H1 (cell line): Measurements from ENCODE around the gene IRF5. TPM values are rescaled to one million over a fixed set of nuclear protein-coding genes. Genes with fewer than 3 reads are reported as not detected.

Experiments used
- CTCF ChIA-PET: fragments of 300-600 bp; sonication (Branson Sonifier 250); formaldehyde crosslinking; loops from one replicate; lab custom pipeline; 2021; ENCODE audit not compliant: partially characterized antibody; lab: Charles Lee
- POLR2A ChIA-PET: fragments of 300-600 bp; sonication (Branson Sonifier 250); formaldehyde crosslinking; loops from one replicate; lab custom pipeline; 2021; ENCODE audit warnings: inconsistent platforms; ENCODE audit not compliant: partially characterized antibody; lab: Charles Lee
- DNase-seq, 2 experiments: peaks; one replicate each; pipeline versions ENCODE4 v3.0.0 to v3.0.0-alpha.2; 2010 to 2022; ENCODE audit warnings: low spot score in 2 of 2, low read depth in 1 of 2, mixed read lengths in 1 of 2
- FAIRE-seq: peaks from 2 replicates; lab custom pipeline; 2011; peaks lifted over from hg19 to GRCh38; lab: Jason Lieb, UNC
- H2AFZ ChIP-seq: 2 replicates; pipeline ENCODE4 v1.8.1; 2012; ENCODE audit warnings: low read length, inconsistent platforms
- H2AK5ac ChIP-seq: 2 replicates; pipeline ENCODE4 v1.6.1; 2013; ENCODE audit warnings: low read depth, low read length
- H2BK120ac ChIP-seq: replicated peaks from 2 replicates; pipeline ENCODE3; 2013; ENCODE audit warnings: low read depth, low read length, inconsistent platforms
- H2BK12ac ChIP-seq: 2 replicates; pipeline ENCODE4 v1.6.1; 2013; ENCODE audit warnings: low read depth, low read length
- H2BK15ac ChIP-seq: 2 replicates; pipeline ENCODE4 v1.6.1; 2013; ENCODE audit warnings: low read length
- H2BK20ac ChIP-seq: 2 replicates; pipeline ENCODE4 v1.6.1; 2013; ENCODE audit warnings: low read length
- H2BK5ac ChIP-seq: 2 replicates; pipeline ENCODE4 v1.6.1; 2013; ENCODE audit warnings: low read depth, low read length
- H3K14ac ChIP-seq: 2 replicates; pipeline ENCODE4 v1.6.1; 2013; ENCODE audit warnings: inconsistent platforms; ENCODE audit not compliant: insufficient read length
- H3K18ac ChIP-seq: 2 replicates; pipeline ENCODE4 v1.6.1; 2013; ENCODE audit warnings: low read length; ENCODE audit errors: extremely low read depth
- H3K23ac ChIP-seq: 2 replicates; pipeline ENCODE4 v1.6.1; 2013; ENCODE audit warnings: inconsistent platforms; ENCODE audit not compliant: insufficient read length
- H3K23me2 ChIP-seq: 2 replicates; pipeline ENCODE4 v1.6.1; 2013; ENCODE audit warnings: low read depth, low read length
- H3K27ac ChIP-seq: 2 replicates; pipeline ENCODE4 v1.6.1; 2011; ENCODE audit warnings: low read depth, low read length, inconsistent platforms
- H3K27me3 ChIP-seq, 4 experiments: replicated peaks in 1 of 4; 1 replicate in 1 of 4; 2 replicates in 3 of 4; pipeline versions ENCODE4 v1.6.1 to v1.8.1; 2011 to 2013; ENCODE audit warnings: low read length in 3 of 4, mild to moderate bottlenecking in 3 of 4, inconsistent platforms in 2 of 4, mixed read lengths in 2 of 4, moderate library complexity in 1 of 4; ENCODE audit not compliant: control insufficient read depth in 3 of 4, insufficient read depth in 3 of 4; ENCODE audit errors: extremely low read depth in 1 of 4
- H3K36me3 ChIP-seq, 4 experiments: 2 replicates each; pipeline versions ENCODE4 v1.6.1 to v1.8.1; 2011 to 2013; ENCODE audit warnings: mild to moderate bottlenecking in 4 of 4, low read length in 3 of 4, moderate library complexity in 2 of 4, control low read depth in 1 of 4, inconsistent platforms in 1 of 4; ENCODE audit not compliant: insufficient read depth in 4 of 4, control insufficient read depth in 2 of 4
- H3K4ac ChIP-seq: replicated peaks from 2 replicates; pipeline ENCODE3; 2013; ENCODE audit warnings: low read length, low read depth, mixed read lengths, inconsistent platforms; ENCODE audit not compliant: insufficient read length
- H3K4me1 ChIP-seq, 4 experiments: replicated peaks in 1 of 4; 1 replicate in 1 of 4; 2 replicates in 3 of 4; pipeline versions ENCODE4 v1.6.1 to v1.8.1; 2011 to 2013; ENCODE audit warnings: low read length in 3 of 4, inconsistent platforms in 2 of 4, mixed read lengths in 1 of 4; ENCODE audit not compliant: insufficient read depth in 4 of 4, control insufficient read depth in 3 of 4
- H3K4me2 ChIP-seq, 2 experiments: 2 replicates each; pipeline versions ENCODE4 v1.6.1 to v1.8.1; 2011 to 2013; ENCODE audit warnings: low read depth in 2 of 2, low read length in 2 of 2, control low read depth in 1 of 2, inconsistent platforms in 1 of 2, mild to moderate bottlenecking in 1 of 2; ENCODE audit not compliant: insufficient read depth in 1 of 2
- H3K4me3 ChIP-seq, 4 experiments: fragments of 200-600, 300-600 bp in 1 of 4; sonication (generic), shearing (Covaris generic), sonication (Bioruptor Twin) in 1 of 4; 2 replicates each; pipeline versions ENCODE4 v1.5.1 to v1.8.1; 2011 to 2016; ENCODE audit warnings: low read length in 4 of 4, low read depth in 3 of 4, control low read depth in 2 of 4, inconsistent platforms in 2 of 4, mild to moderate bottlenecking in 2 of 4, mixed read lengths in 1 of 4, moderate library complexity in 1 of 4; ENCODE audit not compliant: insufficient read depth in 2 of 4; ENCODE audit errors: extremely low read depth in 1 of 4
- H3K56ac ChIP-seq: replicated peaks from 2 replicates; pipeline ENCODE3; 2013; ENCODE audit warnings: low read depth, mild to moderate bottlenecking, mixed read lengths, low read length, inconsistent platforms; ENCODE audit not compliant: insufficient read length
- H3K79me1 ChIP-seq: 2 replicates; pipeline ENCODE4 v1.6.1; 2013; ENCODE audit warnings: low read depth, low read length, control low read depth
- H3K79me2 ChIP-seq, 2 experiments: 2 replicates each; pipeline versions ENCODE4 v1.6.1 to v1.8.1; 2012 to 2013; ENCODE audit warnings: low read length in 2 of 2, mild to moderate bottlenecking in 2 of 2, inconsistent platforms in 1 of 2; ENCODE audit not compliant: insufficient read depth in 2 of 2, control insufficient read depth in 1 of 2
- H3K9ac ChIP-seq, 4 experiments: replicated peaks in 1 of 4; 1 replicate in 1 of 4; 2 replicates in 3 of 4; pipeline versions ENCODE4 v1.6.1 to v1.8.1; 2011 to 2013; ENCODE audit warnings: low read depth in 3 of 4, low read length in 3 of 4, control low read depth in 2 of 4, mild to moderate bottlenecking in 2 of 4, moderate library complexity in 2 of 4, inconsistent platforms in 1 of 4; ENCODE audit errors: extremely low read depth in 1 of 4
- H3K9me3 ChIP-seq, 2 experiments: 2 replicates each; pipeline versions ENCODE4 v1.6.1 to v1.8.1; 2012 to 2013; ENCODE audit warnings: mild to moderate bottlenecking in 2 of 2, moderate library complexity in 2 of 2, control low read depth in 1 of 2, inconsistent platforms in 1 of 2, low read depth in 1 of 2, low read length in 1 of 2, mixed read lengths in 1 of 2; ENCODE audit not compliant: insufficient read depth in 2 of 2
- H4K20me1 ChIP-seq, 2 experiments: replicated peaks in 1 of 2; 2 replicates each; pipeline versions ENCODE3 to v1.8.1; 2011 to 2013; ENCODE audit warnings: inconsistent platforms in 2 of 2, low read length in 2 of 2, mild to moderate bottlenecking in 1 of 2; ENCODE audit not compliant: insufficient read depth in 2 of 2, control insufficient read depth in 1 of 2
- H4K5ac ChIP-seq: 2 replicates; pipeline ENCODE4 v1.6.1; 2013; ENCODE audit warnings: low read length, low read depth, mixed read lengths, inconsistent platforms; ENCODE audit not compliant: insufficient read length
- H4K8ac ChIP-seq: 2 replicates; pipeline ENCODE4 v1.8.0; 2013; ENCODE audit warnings: mild to moderate bottlenecking, moderate library complexity, low read length, inconsistent platforms; ENCODE audit not compliant: insufficient read depth; ENCODE audit errors: extremely low read depth
- H4K91ac ChIP-seq: replicated peaks from 2 replicates; pipeline ENCODE3; 2013; ENCODE audit warnings: low read length, mixed read lengths, inconsistent platforms; ENCODE audit not compliant: insufficient read length
- BCL11A ChIP-seq, 2 experiments: IDR thresholded peaks; one replicate each; pipeline ENCODE4 v1.6.1; 2011; ENCODE audit warnings: low read depth in 2 of 2, low read length in 2 of 2, mild to moderate bottlenecking in 2 of 2
- CEBPB ChIP-seq: IDR thresholded peaks from 2 replicates; pipeline ENCODE4 v1.6.1; 2012; ENCODE audit warnings: low read depth, low read length
- CREB1 ChIP-seq: IDR thresholded peaks from 2 replicates; pipeline ENCODE4 v1.6.1; 2012; ENCODE audit warnings: inconsistent platforms
- HDAC2 ChIP-seq, 2 experiments: fragments of 300-600 bp in 1 of 2; sonication (generic) in 1 of 2; IDR thresholded peaks; 2 replicates each; pipeline ENCODE4 v1.6.1; 2011 to 2012; ENCODE audit warnings: low read depth in 2 of 2, low read length in 2 of 2, mild to moderate bottlenecking in 2 of 2, moderate library complexity in 2 of 2, borderline replicate concordance in 1 of 2, inconsistent platforms in 1 of 2
- HDAC6 ChIP-seq: IDR thresholded peaks from one replicate; pipeline ENCODE4 v1.7.1; 2012; ENCODE audit warnings: low read depth, mild to moderate bottlenecking, inconsistent platforms, low read length, moderate library complexity
- KDM5A ChIP-seq: fragments of 200-600 bp; IDR thresholded peaks from 2 replicates; pipeline ENCODE4 v1.7.1; 2012; ENCODE audit warnings: mild to moderate bottlenecking, low read length, inconsistent platforms, mixed read lengths
- MAFK ChIP-seq: IDR thresholded peaks from 2 replicates; pipeline ENCODE4 v1.6.1; 2012; ENCODE audit warnings: low read depth, mild to moderate bottlenecking, improper control_type of control experiment, low read length
- POU5F1 ChIP-seq: IDR thresholded peaks from 2 replicates; pipeline ENCODE4 v1.6.1; 2011; ENCODE audit warnings: low read depth, mild to moderate bottlenecking, low read length, moderate library complexity
- RFX5 ChIP-seq: IDR thresholded peaks from 2 replicates; pipeline ENCODE4 v1.6.1; 2011; ENCODE audit warnings: low read depth, low read length, improper control_type of control experiment, borderline replicate concordance
- SIX5 ChIP-seq: IDR thresholded peaks from 2 replicates; pipeline ENCODE4 v1.6.1; 2011; ENCODE audit warnings: mild to moderate bottlenecking, low read depth, low read length
- SP4 ChIP-seq: IDR thresholded peaks from 2 replicates; pipeline ENCODE4 v1.6.1; 2012; ENCODE audit warnings: low read length, inconsistent platforms
- WGBS, 2 experiments: shearing (Covaris generic) in 1 of 2; methylation state at CpG; one replicate each; pipeline versions ENCODE4 v1.1.6 to v1.1.7; 2013 to 2015; ENCODE audit warnings: low lambda C conversion rate in 2 of 2, mixed read lengths in 2 of 2, inconsistent platforms in 1 of 2, low coverage in 1 of 2, missing lambda C conversion rate in 1 of 2; ENCODE audit not compliant: insufficient replicate concordance in 2 of 2, insufficient coverage in 1 of 2, insufficient read length in 1 of 2; ENCODE audit errors: extremely low coverage in 1 of 2, missing lambda C conversion rate in 1 of 2; 5-methylcytosine and 5-hydroxymethylcytosine counted together
- polyA plus RNA-seq, 7 experiments: library from polyadenylated mRNA; depleted of rRNA in 3 of 7; stranded (reverse) in 5 of 7; unstranded in 2 of 7; fragments of >200 nt in 5 of 7; fragments of 200-250 nt in 2 of 7; gene quantifications; 1 replicate in 5 of 7; 2 replicates in 1 of 7; 4 replicates in 1 of 7; pipeline versions ENCODE4 v1.2.1 to v1.2.3, GENCODE V29; 2011 to 2013; ENCODE audit warnings: missing spikeins in 2 of 7, mixed read lengths in 2 of 7
- total RNA-seq: library from RNA; stranded (reverse); fragmentation: NEBNext Ultra II Directional; extraction: Animal tissue kit (Norgen Biotek cat#: 25700); gene quantifications from 2 replicates; pipeline ENCODE4 v1.2.1, GENCODE V29; 2021
- TF ChIP-seq, protein P1 (sequence below): IDR thresholded peaks from 2 replicates; pipeline ENCODE4 v1.6.1; 2011; ENCODE audit warnings: low read length, improper control_type of control experiment

Gene IRF5
- total and polyA plus RNA-seq, 2 of the 8 experiments (the other 6 are each of a cell fraction or from before 2014, with no cell fraction given), result 0.28 to 1.1 TPM

GRCh38 chr7:128924707-128925588 is 12.8 kb upstream of the IRF5 start:
- CTCF ChIA-PET, result interaction anchor here (0.8 to 1.7 kb wide), 4 partner anchors 15 to 168 kb away, joined by 3 to 4 read pairs (median 3); no protein-coding TSS in a partner anchor
- WGBS, 2 experiments, result 90% methylated on average over 8 of the region's 8 CpGs; no CpG with 5 or more reads in 1 of the 2 experiments
- no peak for TF ChIP-seq CEBPB
- TF ChIP-seq HDAC6, result no peak
- TF ChIP-seq, protein P1, sequence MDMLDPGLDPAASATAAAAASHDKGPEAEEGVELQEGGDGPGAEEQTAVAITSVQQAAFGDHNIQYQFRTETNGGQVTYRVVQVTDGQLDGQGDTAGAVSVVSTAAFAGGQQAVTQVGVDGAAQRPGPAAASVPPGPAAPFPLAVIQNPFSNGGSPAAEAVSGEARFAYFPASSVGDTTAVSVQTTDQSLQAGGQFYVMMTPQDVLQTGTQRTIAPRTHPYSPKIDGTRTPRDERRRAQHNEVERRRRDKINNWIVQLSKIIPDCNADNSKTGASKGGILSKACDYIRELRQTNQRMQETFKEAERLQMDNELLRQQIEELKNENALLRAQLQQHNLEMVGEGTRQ, result no peak
- no peak for TF ChIP-seq HDAC2 (IDR thresholded peaks at IDR 0.05; ENCODE audit: borderline replicate concordance in 1 of 2, low read depth in 2 of 2, low read length in 2 of 2)
- no peak for TF ChIP-seq SP4
- no peak for TF ChIP-seq BCL11A (IDR thresholded peaks at IDR 0.05; ENCODE audit: low read depth in 2 of 2, low read length in 2 of 2)
- no peak for TF ChIP-seq RFX5
- no peak for TF ChIP-seq KDM5A
- no peak for TF ChIP-seq CREB1
- TF ChIP-seq MAFK, result no peak
- no peak for TF ChIP-seq POU5F1
- TF ChIP-seq SIX5, result no peak

More at GRCh38 chr7:128924707-128925588, 12.8 kb upstream of the IRF5 start:
- Histone ChIP-seq H3K79me2 (no peaks in the 10 kb centered on the region), H4K20me1 (no peaks in the 10 kb centered on the region), H4K91ac (no peak overlapping the region), H2BK5ac (no peak overlapping the region), H2BK15ac (no peak overlapping the region), H3K56ac (no peak overlapping the region), H3K23ac (no peak overlapping the region), H2BK20ac (no peak overlapping the region), H2BK12ac (no peak overlapping the region), H4K5ac (no peak overlapping the region), H2AK5ac (no peak overlapping the region), H3K9ac (no peak overlapping the region), H4K8ac (no peak overlapping the region), H3K27me3 (no peaks in the 10 kb centered on the region; a peak in 1 of 7 replicates), H3K4ac (no peak overlapping the region), H3K4me1 (peaks cover 2 to 3% (median 2%) of the 10 kb centered on the region in 4 experiments; a peak in 3 of 7 replicates), H2BK120ac (no peak overlapping the region), H3K9me3 (peaks cover 5% of the 10 kb centered on the region in 2 experiments; a peak in 2 of 4 replicates), H3K4me2 (no peak overlapping the region), H3K14ac (no peak overlapping the region), H3K18ac (no peak overlapping the region), H2AFZ (no peak overlapping the region), H3K79me1 (no peaks in the 10 kb centered on the region), H3K23me2 (no peaks in the 10 kb centered on the region), H3K27ac (no peak overlapping the region), H3K4me3 (no peak overlapping the region), H3K36me3 (no peaks in the 10 kb centered on the region)
- POLR2A ChIA-PET, result no interaction called here
- no peak for DNase-seq
- no peak for FAIRE-seq
